ENCODE data around the gene LRMDA. TPM values are rescaled to one million over a fixed set of nuclear protein-coding genes. Genes with fewer than 3 reads are reported as not detected.
"Not testable (repeated sequence)": the region's sequence is repeated elsewhere in the genome, so short reads cannot be mapped to it uniquely, and the experiment has no call there.

LRMDA gene
- polyA plus RNA-seq, 3 donors = 39.8 to 59.6 (median 56.4) TPM

- TF ChIP-seq CTCF (IDR thresholded peaks at IDR 0.05) = no peak
- H3K4me3 Mint-ChIP-seq = no peak overlapping the region
- H3K79me2 ChIP-seq (ENCODE audit: insufficient read depth, low read length) = no peaks in the 10 kb centered on the region
- H4K20me1 ChIP-seq (ENCODE audit: insufficient read depth, low read length) = no peaks in the 10 kb centered on the region
- WGBS (ENCODE audit: insufficient coverage) = 95% methylated on average over 9 of the region's 12 CpGs
- H3K9me3 ChIP-seq (replicated peaks in 1 of 2; ENCODE audit: control insufficient read depth in 1 of 2, insufficient read depth in 1 of 2, low read length in 2 of 2) = peaks cover 3 to 4% of the 10 kb centered on the region in 2 donors
- no peaks in the 10 kb centered on the region for H3K4me1 ChIP-seq (ENCODE audit: control insufficient read depth in 1 of 2, insufficient read depth in 2 of 2, low read length in 2 of 2)
- no peaks in the 10 kb centered on the region for H3K4me1 Mint-ChIP-seq
- DNase-seq = no peak
- no peaks in the 10 kb centered on the region for H3K27me3 ChIP-seq (ENCODE audit: control insufficient read depth in 2 of 2, insufficient read depth in 2 of 2, low read length in 2 of 2)
- peaks cover 0 to 7% (median 2%) of the 10 kb centered on the region in 7 donors for H3K9me3 Mint-ChIP-seq
- H3K36me3 Mint-ChIP-seq = peaks cover 0 to 3% of the 10 kb centered on the region in 2 donors
- H3K27ac ChIP-seq (ENCODE audit: low read depth in 1 of 2, low read length in 2 of 2) = no peak overlapping the region
- intact Hi-C loops (cut with micrococcal nuclease) = no loop called here
- no peaks in the 10 kb centered on the region for H3K36me3 ChIP-seq (replicated peaks in 1 of 2; ENCODE audit: control insufficient read depth in 1 of 2, insufficient read depth in 2 of 2, low read length in 2 of 2)
- no peak overlapping the region for H3K4me2 ChIP-seq (replicated peaks; ENCODE audit: extremely low read depth, low read length, poor library complexity, severe bottlenecking)
- H2AFZ ChIP-seq (ENCODE audit: insufficient read depth, low read depth, low read length, poor library complexity, severe bottlenecking) = no peak overlapping the region
- no peak overlapping the region for H3K4me3 ChIP-seq (replicated peaks in 1 of 3; ENCODE audit: low read depth in 2 of 3, low read length in 3 of 3)
- H3K27ac Mint-ChIP-seq = no peak overlapping the region
- no peak overlapping the region for H3K9ac ChIP-seq (ENCODE audit: insufficient read depth, low read length, poor library complexity, severe bottlenecking)
- no peaks in the 10 kb centered on the region for H3K27me3 Mint-ChIP-seq (ENCODE audit: low read depth in 3 of 3)
Measured at GRCh38 chr10:76523791-76524351, 1092.4 kb downstream of the LRMDA start.

- H2AFZ ChIP-seq (ENCODE audit: insufficient read depth, low read depth, low read length, poor library complexity, severe bottlenecking); H3K9ac ChIP-seq (ENCODE audit: insufficient read depth, low read length, poor library complexity, severe bottlenecking); DNase-seq; H3K9me3 Mint-ChIP-seq; H3K27ac Mint-ChIP-seq; H3K27ac ChIP-seq (ENCODE audit: low read depth in 1 of 2, low read length in 2 of 2); H3K79me2 ChIP-seq (ENCODE audit: insufficient read depth, low read length); H3K36me3 Mint-ChIP-seq; H3K27me3 Mint-ChIP-seq (ENCODE audit: low read depth in 3 of 3); H3K27me3 ChIP-seq (ENCODE audit: control insufficient read depth in 2 of 2, insufficient read depth in 2 of 2, low read length in 2 of 2); H4K20me1 ChIP-seq (ENCODE audit: insufficient read depth, low read length); H3K4me1 ChIP-seq (ENCODE audit: control insufficient read depth in 1 of 2, insufficient read depth in 2 of 2, low read length in 2 of 2); H3K4me3 Mint-ChIP-seq; intact Hi-C loops (cut with micrococcal nuclease); H3K36me3 ChIP-seq (replicated peaks in 1 of 2; ENCODE audit: control insufficient read depth in 1 of 2, insufficient read depth in 2 of 2, low read length in 2 of 2); H3K4me1 Mint-ChIP-seq; H3K4me3 ChIP-seq (replicated peaks in 1 of 3; ENCODE audit: low read depth in 2 of 3, low read length in 3 of 3); H3K9me3 ChIP-seq (replicated peaks in 1 of 2; ENCODE audit: control insufficient read depth in 1 of 2, insufficient read depth in 1 of 2, low read length in 2 of 2); H3K4me2 ChIP-seq (replicated peaks; ENCODE audit: extremely low read depth, low read length, poor library complexity, severe bottlenecking): not testable (repeated sequence)
- WGBS (ENCODE audit: insufficient coverage) = no CpG with 5 or more reads among the region's 4 CpGs
Measured at GRCh38 chr10:76526833-76527232, 1095.4 kb downstream of the LRMDA start.

Data from CD14-positive monocyte (primary cell).